Mesodermal cell (in vitro differentiated cells): ENCODE results near the gene SMC3.
A peak's percentile ranks its signal among the peaks of the same experiment; 100 is the strongest.
"Not testable (repeated sequence)": the region's sequence is repeated elsewhere in the genome, so short reads cannot be mapped to it uniquely, and the experiment has no call there.

Experiments used
- H3K27ac ChIP-seq: 2 replicates; pipeline ENCODE4 v1.7.0; 2013; ENCODE audit warnings: mild to moderate bottlenecking, low read depth, low read length, moderate library complexity; ENCODE audit not compliant: severe bottlenecking
- H3K36me3 ChIP-seq: 2 replicates; pipeline ENCODE4 v1.7.1; 2013; ENCODE audit warnings: mild to moderate bottlenecking, low read length, moderate library complexity; ENCODE audit not compliant: control insufficient read depth, insufficient read depth
- H3K4me1 ChIP-seq: one replicate; pipeline ENCODE4 v1.7.1; 2013; ENCODE audit warnings: mild to moderate bottlenecking, low read length; ENCODE audit not compliant: insufficient read depth, control insufficient read depth, poor library complexity, severe bottlenecking
- H3K4me3 ChIP-seq: 2 replicates; pipeline ENCODE4 v1.7.0; 2013; ENCODE audit warnings: low read length, control low read depth, mild to moderate bottlenecking; ENCODE audit not compliant: insufficient read depth, poor library complexity, severe bottlenecking; ENCODE audit errors: extremely low read depth
- H3K9me3 ChIP-seq: 2 replicates; pipeline ENCODE4 v1.7.1; 2013; ENCODE audit warnings: mild to moderate bottlenecking, low read length, moderate library complexity; ENCODE audit not compliant: control insufficient read depth
- WGBS, 2 experiments: methylation state at CpG; one replicate each; pipeline ENCODE4 v1.1.5; 2013; ENCODE audit warnings: missing lambda C conversion rate in 2 of 2; ENCODE audit not compliant: insufficient coverage in 2 of 2; 5-methylcytosine and 5-hydroxymethylcytosine counted together

Gene SMC3

GRCh38 chr10:110529596-110530011, 37.9 kb upstream of the SMC3 start:
- 0 to 20% methylated on average over 1 of the region's 6 CpGs for WGBS, 2 experiments
- Histone ChIP-seq H3K4me1 (peaks cover 57% of the 10 kb centered on the region), H3K36me3 (no peaks in the 10 kb centered on the region), H3K9me3 (no peaks in the 10 kb centered on the region), H3K27ac (peak overlapping the region; percentile 62), H3K4me3 (no peak overlapping the region)

DNA sequence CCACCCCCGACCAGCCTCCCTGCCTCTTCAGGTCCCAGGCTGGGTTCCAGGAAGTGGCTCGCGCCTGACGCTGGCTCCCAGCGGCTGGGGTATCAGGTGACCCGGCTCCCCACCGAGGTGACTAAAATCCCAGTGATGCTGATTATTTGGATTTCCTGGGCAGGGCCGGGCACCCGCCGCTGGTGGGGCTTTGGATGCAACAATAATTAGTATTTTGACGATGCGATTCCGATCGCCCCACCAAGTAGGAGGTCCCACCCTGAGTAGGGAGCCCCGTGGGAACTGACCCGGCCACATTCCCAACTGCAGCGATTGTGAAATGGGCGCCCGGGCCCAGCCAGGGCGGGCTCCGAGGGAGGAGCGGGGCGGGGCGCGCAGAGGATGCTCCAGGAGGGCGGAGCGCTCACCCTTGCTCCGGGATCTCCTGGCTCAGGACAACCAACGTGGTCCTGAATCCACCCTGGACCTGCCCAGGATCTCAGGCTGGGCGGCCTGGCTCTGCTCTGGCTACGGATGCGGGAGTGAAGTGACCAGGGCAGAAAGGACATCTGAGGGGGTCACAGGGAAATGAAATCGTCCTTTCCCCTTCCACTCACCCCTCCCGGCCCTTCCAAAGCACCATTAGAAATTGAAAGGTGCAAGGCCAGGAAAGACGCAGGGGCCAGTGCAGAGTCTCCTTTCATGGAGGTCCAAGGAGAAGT, 37.2 kb upstream of the SMC3 start:
- 6% methylated on average over 29 to 31 of the region's 35 CpGs for WGBS, 2 experiments
- Histone ChIP-seq H3K4me3 (peak overlapping the region; percentile 18), H3K36me3 (no peaks in the 10 kb centered on the region), H3K9me3 (no peaks in the 10 kb centered on the region), H3K27ac (peak overlapping the region; percentile 67), H3K4me1 (peaks cover 53% of the 10 kb centered on the region)

DNA sequence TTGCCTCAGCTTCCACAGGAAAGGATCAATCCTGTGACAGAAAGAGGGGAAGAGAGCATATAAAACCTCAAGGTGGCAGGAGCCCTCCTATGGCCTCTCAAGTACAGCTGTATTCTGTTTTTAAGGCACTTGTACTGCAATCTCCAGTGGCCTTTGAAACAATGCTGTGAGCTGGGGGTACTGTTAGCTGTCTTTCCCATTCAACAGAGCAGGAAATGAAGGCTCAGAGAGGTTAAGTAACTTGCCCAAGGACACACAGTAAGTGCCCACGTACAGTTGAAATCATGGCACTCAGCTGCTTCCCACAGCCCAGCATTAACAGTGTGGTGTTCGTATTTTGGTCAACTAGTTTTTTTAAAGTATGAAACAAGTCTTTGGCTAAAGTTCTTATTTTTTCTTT, 35.8 kb upstream of the SMC3 start:
- Histone ChIP-seq H3K4me1 (peaks cover 50% of the 10 kb centered on the region), H3K27ac (no peak overlapping the region), H3K4me3 (no peak overlapping the region), H3K9me3 (no peaks in the 10 kb centered on the region), H3K36me3 (no peaks in the 10 kb centered on the region)
- 88% methylated on average over 1 of the region's 2 CpGs for WGBS, 2 experiments

GRCh38 chr10:110532628-110533027, 34.9 kb upstream of the SMC3 start:
- not testable (repeated sequence) for H3K27ac ChIP-seq
- 81 to 96% methylated on average over 3 to 4 of the region's 4 CpGs for WGBS, 2 experiments
- H3K4me1 ChIP-seq = peaks cover 42% of the 10 kb centered on the region

GRCh38 chr10:110533149-110533548, 34.3 kb upstream of the SMC3 start:
- Histone ChIP-seq H3K9me3 (no peaks in the 10 kb centered on the region), H3K4me1 (peaks cover 37% of the 10 kb centered on the region), H3K27ac (no peak overlapping the region), H3K4me3 (no peak overlapping the region), H3K36me3 (no peaks in the 10 kb centered on the region)
- WGBS, 2 experiments = 41 to 44% methylated on average over 3 of the region's 3 CpGs

More at GRCh38 chr10:110532628-110533027, 34.9 kb upstream of the SMC3 start:
- not testable (repeated sequence) for H3K9me3 ChIP-seq, H3K4me3 ChIP-seq, H3K36me3 ChIP-seq

DNA sequence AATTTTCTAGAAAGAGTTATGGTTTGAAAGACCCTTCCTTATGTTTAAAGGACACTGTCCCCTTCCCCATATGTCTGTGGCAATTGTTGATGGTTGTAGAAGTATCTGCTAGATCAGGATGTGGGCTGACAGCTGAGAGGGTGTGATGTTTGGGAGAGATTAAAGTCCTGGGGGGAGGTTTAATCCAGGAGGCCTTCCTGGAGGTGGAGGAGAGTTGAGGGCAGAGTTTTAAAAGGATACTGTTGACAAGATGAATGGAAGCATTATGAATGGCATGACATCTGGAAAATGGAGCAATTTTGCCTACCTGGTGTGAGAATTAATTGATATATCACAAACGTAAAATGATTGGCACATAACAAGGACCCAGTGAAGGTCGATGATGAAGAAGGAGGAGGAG, 32.9 kb upstream of the SMC3 start:
- H3K9me3 ChIP-seq = no peaks in the 10 kb centered on the region
- no peaks in the 10 kb centered on the region for H3K36me3 ChIP-seq
- 92 to 93% methylated on average over 2 of the region's 2 CpGs for WGBS, 2 experiments
- H3K4me3 ChIP-seq = no peak overlapping the region
- H3K27ac ChIP-seq = no peak overlapping the region
- peaks cover 29% of the 10 kb centered on the region for H3K4me1 ChIP-seq

GRCh38 chr10:110535958-110536891, 31.3 kb upstream of the SMC3 start:
- Histone ChIP-seq H3K9me3 (no peaks in the 10 kb centered on the region), H3K27ac (no peak overlapping the region), H3K4me1 (peaks cover 23% of the 10 kb centered on the region), H3K36me3 (no peaks in the 10 kb centered on the region), H3K4me3 (no peak overlapping the region)
- WGBS, 2 experiments = 76 to 78% methylated on average over 10 of the region's 12 CpGs

GRCh38 chr10:110539091-110539490, 28.4 kb upstream of the SMC3 start:
- no peak overlapping the region for H3K27ac ChIP-seq
- no peaks in the 10 kb centered on the region for H3K9me3 ChIP-seq
- H3K4me3 ChIP-seq = no peak overlapping the region
- peaks cover 14% of the 10 kb centered on the region for H3K4me1 ChIP-seq
- H3K36me3 ChIP-seq = no peaks in the 10 kb centered on the region
- 93 to 97% methylated on average over 3 to 4 of the region's 4 CpGs for WGBS, 2 experiments

DNA sequence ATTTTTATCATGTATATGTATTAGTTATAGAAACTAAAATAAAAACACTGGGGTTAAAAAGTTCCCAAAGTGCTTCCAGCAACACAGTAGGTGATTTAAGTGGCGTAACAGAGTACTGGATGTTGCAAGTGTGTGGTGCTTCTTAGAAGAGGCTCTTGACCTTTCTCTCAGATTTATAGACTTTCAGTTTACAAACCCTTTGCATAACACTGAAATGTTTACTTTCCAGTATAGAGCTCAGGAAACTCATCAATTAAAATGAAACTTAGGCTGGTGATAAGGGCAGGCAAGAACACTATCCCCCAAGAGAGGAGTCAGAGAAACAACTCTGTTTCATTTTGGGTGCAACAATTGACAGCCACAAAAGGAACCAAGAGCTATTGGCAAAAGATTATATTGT, 27.5 kb upstream of the SMC3 start:
- Histone ChIP-seq H3K36me3 (no peaks in the 10 kb centered on the region), H3K9me3 (no peaks in the 10 kb centered on the region), H3K4me1 (peaks cover 14% of the 10 kb centered on the region), H3K4me3 (no peak overlapping the region), H3K27ac (no peak overlapping the region)
- WGBS, 2 experiments = 100% methylated on average over 1 of the region's 1 CpG; no CpG with 5 or more reads in 1 of the 2 experiments

- Histone ChIP-seq H3K27ac (no peak overlapping the region), H3K9me3 (no peaks in the 10 kb centered on the region), H3K36me3 (no peaks in the 10 kb centered on the region), H3K4me3 (no peak overlapping the region), H3K4me1 (peaks cover 11% of the 10 kb centered on the region)
These were observed 22.4 kb upstream of the SMC3 start for GRCh38 chr10:110544958-110545537.
